Adrenal gland (tissue), 12 donors: ENCODE data around the gene TSSK6. TPM values are rescaled to one million over a fixed set of nuclear protein-coding genes. Genes with fewer than 3 reads are reported as not detected.

Experiments
- DNase-seq, 7 donors: peaks; one replicate each; pipeline ENCODE4 v3.0.0-alpha.2; 2019 to 2020
- H3K27ac ChIP-seq, 5 donors: fragments of 200-600 bp; sonication (generic) in 4 of 5; 1 replicate in 3 of 5; 2 replicates in 2 of 5; pipeline versions ENCODE4 v1.5.1 to v1.8.0; 2016 to 2020; ENCODE audit warnings: mild to moderate bottlenecking in 1 of 5
- H3K27me3 ChIP-seq: fragments of 200-600 bp; 2 replicates; pipeline ENCODE4 v1.8.0; 2021
- H3K36me3 ChIP-seq, 2 donors: fragments of 200-600 bp; replicated peaks in 1 of 2; 1 replicate in 1 of 2; 2 replicates in 1 of 2; pipeline versions ENCODE4 v1.5.1 to v1.8.0; 2018 to 2022
- H3K4me1 ChIP-seq, 2 donors: fragments of 200-600 bp; replicated peaks in 1 of 2; 1 replicate in 1 of 2; 2 replicates in 1 of 2; pipeline versions ENCODE4 v1.5.1 to v1.8.0; 2018 to 2021
- H3K4me3 ChIP-seq, 4 donors: fragments of 200-600 bp; sonication (generic) in 3 of 4; one replicate each; pipeline ENCODE4 v1.5.1; 2016 to 2018
- H3K9me3 ChIP-seq, 3 donors: fragments of 200-600 bp; sonication (generic) in 1 of 3; replicated peaks in 1 of 3; 1 replicate in 2 of 3; 2 replicates in 1 of 3; pipeline versions ENCODE4 v1.5.1 to v1.8.0; 2016 to 2021
- POLR2A ChIP-seq, 2 donors: fragments of 450-650 bp; IDR thresholded peaks; one replicate each; pipeline ENCODE4 v1.6.1; 2017; ENCODE audit warnings: antibody characterized with exemption in 2 of 2, mild to moderate bottlenecking in 2 of 2, moderate library complexity in 1 of 2
- WGBS, 4 donors: extraction: QIAGEN DNeasy Blood & Tissue Kit in 2 of 4; methylation state at CpG; one replicate each; pipeline versions ENCODE4 v1.1.5 to v1.1.7; 2013 to 2017; 5-methylcytosine and 5-hydroxymethylcytosine counted together
- intact Hi-C, 2 donors: fragments of 100-400 bp; cut with DNase I; formaldehyde crosslinking; loops; one replicate each; pipeline versions ENCODE4 v1.14.1 to v1.15.0; 2022 to 2023
- polyA plus RNA-seq, 3 donors: library from polyadenylated mRNA; stranded (reverse); fragments of 200-250 nt in 2 of 3; fragments of 350-450 nt in 1 of 3; fragmentation: Illumina TruSeq in 1 of 3; extraction: RNeasy Lipid Tissue Mini Kit (QIAGEN cat#74804) in 1 of 3; gene quantifications; one replicate each; pipeline ENCODE4 v1.2.3, GENCODE V29; 2013 to 2014
- total RNA-seq, 9 donors: library from RNA; depleted of rRNA in 4 of 9; stranded (reverse); fragments of >200 nt in 4 of 9; fragments of 120-200 nt in 1 of 9; fragmentation: NEBNext Ultra II Directional in 1 of 9; extraction: Animal tissue kit (Norgen Biotek cat#: 25700) in 1 of 9; gene quantifications; one replicate each; pipeline versions ENCODE4 v1.1.0 to v1.2.4, GENCODE V29; 2013 to 2023
- TF ChIP-seq, protein P1 (sequence below), 6 experiments: fragments of 450-650 bp in 4 of 6; fragments of 200-600 bp in 2 of 6; sonication (generic) in 1 of 6; IDR thresholded peaks; 1 replicate in 5 of 6; 2 replicates in 1 of 6; pipeline versions ENCODE4 v1.5.1 to v1.8.0; 2016 to 2021; ENCODE audit warnings: antibody characterized with exemption in 6 of 6, mild to moderate bottlenecking in 2 of 6, moderate library complexity in 1 of 6
- donor health status: healthy with polysubstance abuse.
- donor health status: Bipolar disorder and iron deficiency.
- donor health status: DM: yes; HTN: yes; CAD: no.
- donor health status: DM: no; HTN: no; CAD: no.
- donor health status: DM: no; HTN: no; CAD: no.
- donor health status: DM: yes; HTN: yes; CAD: no.

Gene TSSK6
- total and polyA plus RNA-seq, 12 donors: 0.37 to 50.5 (median 3.4) TPM; not detected in 1

DNA sequence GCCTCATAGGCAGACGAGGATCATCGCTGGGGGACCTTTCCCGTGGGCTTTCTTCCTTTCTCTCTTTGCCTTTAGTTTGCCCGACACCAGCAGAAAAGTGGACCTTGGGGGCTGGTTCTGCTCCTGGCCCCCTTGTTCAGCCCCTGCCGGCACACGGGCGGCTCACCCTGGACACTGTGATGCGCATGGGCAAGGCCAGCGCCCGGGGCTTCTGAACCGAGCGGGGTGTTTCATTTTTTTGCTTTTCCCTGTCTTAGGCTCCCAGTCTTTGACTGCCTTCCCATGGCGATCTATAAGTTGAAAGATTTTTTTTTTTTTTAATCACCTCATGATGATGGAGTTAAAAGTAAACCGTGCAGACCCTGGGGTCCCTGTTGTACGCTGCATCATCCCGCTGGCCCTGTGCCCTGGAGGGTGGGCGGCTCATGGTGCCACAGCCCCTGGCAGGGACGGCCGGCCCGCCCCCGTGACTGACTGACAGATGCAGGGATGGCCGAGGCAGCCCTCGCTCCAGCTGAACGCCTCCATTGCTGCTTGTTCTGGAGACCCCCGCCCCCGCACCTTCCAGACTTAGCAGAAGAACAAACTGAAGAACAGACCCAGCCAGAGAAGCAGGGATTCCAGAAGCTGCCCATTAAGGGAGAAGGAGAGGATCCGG lies 9.6 kb downstream of the TSSK6 start:
- TF ChIP-seq, protein P1, sequence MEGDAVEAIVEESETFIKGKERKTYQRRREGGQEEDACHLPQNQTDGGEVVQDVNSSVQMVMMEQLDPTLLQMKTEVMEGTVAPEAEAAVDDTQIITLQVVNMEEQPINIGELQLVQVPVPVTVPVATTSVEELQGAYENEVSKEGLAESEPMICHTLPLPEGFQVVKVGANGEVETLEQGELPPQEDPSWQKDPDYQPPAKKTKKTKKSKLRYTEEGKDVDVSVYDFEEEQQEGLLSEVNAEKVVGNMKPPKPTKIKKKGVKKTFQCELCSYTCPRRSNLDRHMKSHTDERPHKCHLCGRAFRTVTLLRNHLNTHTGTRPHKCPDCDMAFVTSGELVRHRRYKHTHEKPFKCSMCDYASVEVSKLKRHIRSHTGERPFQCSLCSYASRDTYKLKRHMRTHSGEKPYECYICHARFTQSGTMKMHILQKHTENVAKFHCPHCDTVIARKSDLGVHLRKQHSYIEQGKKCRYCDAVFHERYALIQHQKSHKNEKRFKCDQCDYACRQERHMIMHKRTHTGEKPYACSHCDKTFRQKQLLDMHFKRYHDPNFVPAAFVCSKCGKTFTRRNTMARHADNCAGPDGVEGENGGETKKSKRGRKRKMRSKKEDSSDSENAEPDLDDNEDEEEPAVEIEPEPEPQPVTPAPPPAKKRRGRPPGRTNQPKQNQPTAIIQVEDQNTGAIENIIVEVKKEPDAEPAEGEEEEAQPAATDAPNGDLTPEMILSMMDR (IDR thresholded peaks at IDR 0.05): no peak
- TF ChIP-seq POLR2A (IDR thresholded peaks at IDR 0.05): no peak
- Histone ChIP-seq H3K27ac (no peak overlapping the region), H3K9me3 (no peaks in the 10 kb centered on the region), H3K36me3 (peaks cover 0 to 50% of the 10 kb centered on the region in 2 donors), H3K4me3 (no peak overlapping the region), H3K27me3 (no peaks in the 10 kb centered on the region), H3K4me1 (no peaks in the 10 kb centered on the region)
- 89 to 95% (median 93%) methylated on average over 20 to 27 of the region's 27 CpGs for WGBS, 4 donors
- intact Hi-C loops: no loop called here
- no peak for DNase-seq

DNA sequence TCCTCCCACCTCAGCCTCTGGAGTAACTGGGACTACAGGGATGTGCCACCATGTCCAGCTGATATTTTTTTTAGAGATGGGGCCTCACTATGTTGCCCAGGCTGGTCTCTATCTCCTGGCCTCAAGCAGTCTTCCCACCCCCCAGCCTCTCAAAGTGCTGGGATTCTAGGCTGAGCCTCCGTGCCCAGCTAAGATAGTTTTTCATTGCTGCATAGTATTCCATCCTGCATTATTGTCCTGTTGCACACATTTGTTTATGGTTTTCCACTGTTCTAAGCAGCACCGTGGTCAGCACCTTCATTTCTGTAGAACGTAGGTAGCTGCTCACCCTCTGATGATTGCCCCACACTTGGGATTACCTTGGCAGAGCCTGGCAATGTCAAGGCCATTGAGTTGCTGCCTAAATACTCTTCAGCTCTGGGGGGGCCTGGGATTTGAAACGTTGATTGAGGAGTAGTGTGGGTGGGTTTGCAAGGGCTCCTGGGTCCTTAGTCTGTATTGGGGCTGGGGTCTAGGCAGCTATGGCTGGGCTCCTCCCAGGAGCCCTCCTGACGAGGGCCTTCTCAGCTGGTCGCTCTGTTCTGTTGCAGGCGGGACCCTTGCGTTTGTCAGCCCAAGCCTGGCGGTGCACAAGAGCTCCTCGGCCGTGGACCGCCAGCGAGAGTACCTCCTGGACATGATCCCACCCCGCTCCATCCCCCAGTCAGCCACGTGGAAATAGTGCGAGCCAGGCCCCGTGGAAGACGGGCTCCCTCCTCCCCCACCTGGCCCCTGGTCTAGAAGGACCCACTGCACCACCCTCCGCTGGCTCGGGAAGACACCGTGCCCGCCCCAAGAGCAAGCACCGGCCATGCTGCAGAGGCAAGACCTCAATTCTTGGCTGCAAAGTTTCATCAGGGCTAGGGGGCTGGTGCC lies 10.3 kb downstream of the TSSK6 start:
- peaks cover 0 to 56% of the 10 kb centered on the region in 2 donors for H3K36me3 ChIP-seq
- H3K9me3 ChIP-seq: no peaks in the 10 kb centered on the region
- intact Hi-C loops: no loop called here
- DNase-seq: no peak
- H3K4me3 ChIP-seq: no peak overlapping the region
- H3K4me1 ChIP-seq: no peaks in the 10 kb centered on the region
- TF ChIP-seq POLR2A (IDR thresholded peaks at IDR 0.05): no peak
- TF ChIP-seq, protein P1 (IDR thresholded peaks at IDR 0.05): no peak
- H3K27me3 ChIP-seq: no peaks in the 10 kb centered on the region
- WGBS, 4 donors: 80 to 93% (median 85%) methylated on average over 10 to 23 of the region's 23 CpGs
- H3K27ac ChIP-seq: no peak overlapping the region

DNA sequence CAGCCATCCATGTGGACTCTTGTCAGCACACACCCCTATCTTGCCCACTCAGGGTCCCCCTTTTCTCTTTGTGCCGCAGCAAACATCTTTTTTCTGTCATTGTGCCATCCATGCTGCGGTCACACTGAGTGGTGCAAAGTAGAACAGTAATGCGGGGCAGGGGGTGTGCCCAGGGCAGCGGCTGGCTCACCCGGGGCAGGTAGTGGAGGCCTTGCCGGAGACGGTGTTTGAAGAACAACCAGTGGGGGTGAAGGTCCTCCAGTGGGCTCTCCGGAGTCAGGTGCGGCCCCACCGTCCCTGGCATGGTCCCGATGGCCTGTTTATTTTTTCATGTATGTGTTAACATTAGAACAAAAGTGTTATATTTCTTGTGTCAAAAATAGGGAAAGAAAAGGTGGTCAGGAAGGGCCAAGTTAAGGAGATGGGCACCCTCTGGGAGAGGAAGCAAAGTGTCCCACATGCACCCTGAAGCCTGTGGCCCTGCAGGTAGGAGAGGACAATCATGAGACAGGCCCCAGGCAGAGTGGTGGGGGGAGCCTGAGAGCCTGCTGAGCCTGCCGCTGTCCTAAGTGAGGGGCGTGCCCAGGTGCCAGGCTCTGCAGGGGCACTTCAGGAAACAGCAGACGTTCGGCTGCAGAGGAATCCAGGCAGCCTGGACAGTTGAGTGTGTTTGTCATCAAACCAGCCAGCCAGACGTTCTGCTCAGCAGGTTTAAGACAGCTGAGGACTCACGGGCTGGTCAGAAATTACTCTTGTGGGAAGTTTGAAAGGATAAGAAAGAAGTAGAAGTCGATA lies 12.3 kb downstream of the TSSK6 start:
- Histone ChIP-seq H3K27ac (no peak overlapping the region), H3K4me3 (no peak overlapping the region), H3K4me1 (no peaks in the 10 kb centered on the region), H3K27me3 (no peaks in the 10 kb centered on the region), H3K36me3 (peaks cover 0 to 76% of the 10 kb centered on the region in 2 donors), H3K9me3 (no peaks in the 10 kb centered on the region)
- DNase-seq: no peak
- WGBS, 4 donors: 89 to 91% (median 91%) methylated on average over 18 of the region's 18 CpGs
- TF ChIP-seq POLR2A (IDR thresholded peaks at IDR 0.05): no peak
- TF ChIP-seq, protein P1 (IDR thresholded peaks at IDR 0.05): no peak
- intact Hi-C loops: no loop called here

DNA sequence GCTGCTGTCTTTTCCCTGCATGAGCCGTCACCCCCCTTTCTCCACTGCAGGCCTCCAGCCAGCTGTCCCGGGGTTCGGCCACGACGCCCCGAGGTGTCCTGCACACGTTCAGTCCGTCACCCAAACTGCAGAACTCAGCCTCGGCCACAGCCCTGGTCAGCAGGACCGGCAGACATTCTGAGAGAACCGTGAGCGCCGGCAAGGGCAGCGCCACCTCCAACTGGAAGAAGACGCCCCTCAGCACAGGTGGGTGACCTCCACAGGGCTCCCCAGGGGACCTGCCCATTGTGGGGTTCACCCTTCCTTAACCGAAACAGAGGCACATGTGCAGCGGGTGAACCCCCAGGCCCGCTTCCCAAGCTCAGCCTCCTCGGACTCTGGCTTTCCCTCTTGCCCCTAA lies 13.1 kb downstream of the TSSK6 start:
- Histone ChIP-seq H3K27ac (no peak overlapping the region), H3K4me1 (no peaks in the 10 kb centered on the region), H3K9me3 (no peaks in the 10 kb centered on the region), H3K36me3 (peaks cover 0 to 80% of the 10 kb centered on the region in 2 donors), H3K4me3 (no peak overlapping the region), H3K27me3 (no peaks in the 10 kb centered on the region)
- DNase-seq: no peak
- intact Hi-C loops: no loop called here
- no peak for TF ChIP-seq POLR2A (IDR thresholded peaks at IDR 0.05)
- TF ChIP-seq, protein P1 (IDR thresholded peaks at IDR 0.05): no peak
- 94 to 97% (median 95%) methylated on average over 15 to 19 of the region's 19 CpGs for WGBS, 4 donors
